Loucy (cell line): Measurements from ENCODE around the gene MAPK8.

Source experiments
- H2AFZ ChIP-seq: fragments of 200-600 bp; sonication (generic); 2 replicates; pipeline ENCODE4 v1.6.0; 2016; ENCODE audit warnings: antibody characterized with exemption, mild to moderate bottlenecking, low read length, moderate library complexity
- H3F3A ChIP-seq: fragments of 200-600 bp; 2 replicates; pipeline ENCODE4 v1.6.0; 2016; ENCODE audit warnings: antibody characterized with exemption, low read depth, mild to moderate bottlenecking
- H3K27me3 ChIP-seq: fragments of 200-600 bp; sonication (generic); 2 replicates; pipeline ENCODE4 v1.6.1; 2014; ENCODE audit warnings: low read length, mild to moderate bottlenecking; ENCODE audit not compliant: insufficient read depth, poor library complexity, severe bottlenecking
- H3K36me3 ChIP-seq: fragments of 200-600 bp; sonication (generic); 2 replicates; pipeline ENCODE4 v1.6.1; 2016; ENCODE audit warnings: low read length; ENCODE audit not compliant: insufficient read depth
- H3K4me1 ChIP-seq: fragments of 200-600 bp; sonication (generic); 2 replicates; pipeline ENCODE4 v1.5.1; 2014; ENCODE audit warnings: low read length, mild to moderate bottlenecking; ENCODE audit not compliant: insufficient read depth, poor library complexity, severe bottlenecking
- H3K4me2 ChIP-seq: fragments of 200-600 bp; sonication (generic); 2 replicates; pipeline ENCODE4 v1.6.0; 2014; ENCODE audit warnings: antibody characterized with exemption, low read length, low read depth, mild to moderate bottlenecking; ENCODE audit not compliant: poor library complexity, severe bottlenecking
- H3K4me3 ChIP-seq: fragments of 200-600 bp; sonication (generic); 2 replicates; pipeline ENCODE4 v1.5.1; 2014; ENCODE audit warnings: low read length, mild to moderate bottlenecking, mixed read lengths; ENCODE audit not compliant: poor library complexity, severe bottlenecking
- H3K79me2 ChIP-seq: fragments of 200-600 bp; sonication (generic); 2 replicates; pipeline ENCODE4 v1.6.1; 2014; ENCODE audit warnings: low read length; ENCODE audit not compliant: insufficient read depth
- H3K9ac ChIP-seq: fragments of 200-600 bp; sonication (generic); 2 replicates; pipeline ENCODE4 v1.6.0; 2014; ENCODE audit warnings: mild to moderate bottlenecking, low read depth, low read length, moderate library complexity; ENCODE audit not compliant: poor library complexity, severe bottlenecking
- H3K9me2 ChIP-seq: fragments of 200-600 bp; sonication (generic); replicated peaks from 2 replicates; pipeline ENCODE4 v1.6.1; 2016; ENCODE audit warnings: low read depth, low read length, mixed read lengths
- H3K9me3 ChIP-seq: fragments of 200-600 bp; sonication (generic); 2 replicates; pipeline ENCODE4 v1.6.1; 2014; ENCODE audit warnings: mild to moderate bottlenecking, antibody characterized with exemption, low read length, low read depth; ENCODE audit not compliant: insufficient read depth
- H4K20me1 ChIP-seq: fragments of 200-600 bp; sonication (generic); 2 replicates; pipeline ENCODE4 v1.6.0; 2014; ENCODE audit warnings: antibody characterized with exemption, low read length, mild to moderate bottlenecking; ENCODE audit not compliant: insufficient read depth, poor library complexity, severe bottlenecking
- EZH2phosphoT487 ChIP-seq: fragments of 200-600 bp; IDR thresholded peaks from 2 replicates; pipeline ENCODE4 v1.6.1; 2018; ENCODE audit warnings: antibody characterized with exemption, mild to moderate bottlenecking, moderate library complexity, borderline replicate concordance
- TF ChIP-seq, protein P1 (sequence below): fragments of 200-600 bp; sonication (generic); conservative IDR thresholded peaks from 2 replicates; pipeline ENCODE4 v1.5.1; 2014; ENCODE audit warnings: mild to moderate bottlenecking, antibody characterized with exemption, low read length

MAPK8 gene

DNA sequence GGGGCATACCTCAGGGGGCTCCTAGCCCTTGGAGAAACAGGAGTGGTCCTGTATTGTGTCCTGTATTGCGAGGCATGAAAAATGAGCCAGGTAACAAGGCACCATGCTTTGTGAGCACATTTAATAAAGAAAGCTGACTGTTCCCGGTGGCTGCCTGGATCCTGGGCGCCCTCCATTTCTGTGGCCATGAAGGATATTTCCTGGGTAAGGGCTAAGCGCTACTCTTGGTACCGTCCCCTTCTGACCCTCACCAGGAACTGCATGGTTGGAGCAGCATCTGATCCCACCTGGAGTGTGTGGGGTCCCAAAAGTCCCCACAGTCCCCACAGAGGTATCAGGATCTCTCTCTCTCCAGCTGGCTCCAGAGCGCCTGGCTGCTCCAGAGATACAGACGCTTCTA lies 139.5 kb downstream of the MAPK8 start:
- no peaks in the 10 kb centered on the region for H4K20me1 ChIP-seq
- H3K79me2 ChIP-seq: no peaks in the 10 kb centered on the region
- no peaks in the 10 kb centered on the region for H3K9me3 ChIP-seq
- H3K4me1 ChIP-seq: peaks cover 9% of the 10 kb centered on the region
- H3K27me3 ChIP-seq: no peaks in the 10 kb centered on the region
- no peak overlapping the region for H3K4me2 ChIP-seq
- H3K36me3 ChIP-seq: no peaks in the 10 kb centered on the region
- H3K9me2 ChIP-seq: no peaks in the 10 kb centered on the region
- no peaks in the 10 kb centered on the region for H3F3A ChIP-seq
- TF ChIP-seq, protein P1, sequence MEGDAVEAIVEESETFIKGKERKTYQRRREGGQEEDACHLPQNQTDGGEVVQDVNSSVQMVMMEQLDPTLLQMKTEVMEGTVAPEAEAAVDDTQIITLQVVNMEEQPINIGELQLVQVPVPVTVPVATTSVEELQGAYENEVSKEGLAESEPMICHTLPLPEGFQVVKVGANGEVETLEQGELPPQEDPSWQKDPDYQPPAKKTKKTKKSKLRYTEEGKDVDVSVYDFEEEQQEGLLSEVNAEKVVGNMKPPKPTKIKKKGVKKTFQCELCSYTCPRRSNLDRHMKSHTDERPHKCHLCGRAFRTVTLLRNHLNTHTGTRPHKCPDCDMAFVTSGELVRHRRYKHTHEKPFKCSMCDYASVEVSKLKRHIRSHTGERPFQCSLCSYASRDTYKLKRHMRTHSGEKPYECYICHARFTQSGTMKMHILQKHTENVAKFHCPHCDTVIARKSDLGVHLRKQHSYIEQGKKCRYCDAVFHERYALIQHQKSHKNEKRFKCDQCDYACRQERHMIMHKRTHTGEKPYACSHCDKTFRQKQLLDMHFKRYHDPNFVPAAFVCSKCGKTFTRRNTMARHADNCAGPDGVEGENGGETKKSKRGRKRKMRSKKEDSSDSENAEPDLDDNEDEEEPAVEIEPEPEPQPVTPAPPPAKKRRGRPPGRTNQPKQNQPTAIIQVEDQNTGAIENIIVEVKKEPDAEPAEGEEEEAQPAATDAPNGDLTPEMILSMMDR: no peak
- no peak for TF ChIP-seq EZH2phosphoT487
- H3K9ac ChIP-seq: no peak overlapping the region
- H3K4me3 ChIP-seq: no peak overlapping the region
- H2AFZ ChIP-seq: no peak overlapping the region

DNA sequence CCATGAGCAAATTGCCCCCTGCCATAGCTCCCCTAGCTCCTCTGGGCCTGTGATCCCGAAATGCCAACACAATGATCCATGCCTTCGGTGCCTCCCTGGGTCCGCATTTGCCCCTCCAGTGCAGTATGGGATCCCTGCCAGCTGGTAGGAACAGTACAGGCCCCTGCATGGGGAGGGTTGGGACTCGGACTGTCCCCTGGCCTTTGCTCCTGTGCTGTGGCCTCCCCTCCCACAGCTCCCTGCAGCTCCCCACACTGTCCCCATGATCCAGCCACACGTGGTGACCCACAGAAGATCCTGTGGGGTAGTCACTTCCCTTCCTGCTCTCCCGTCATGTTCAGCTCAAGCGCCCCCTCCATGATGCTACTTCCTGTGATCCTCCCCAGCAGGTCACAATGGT lies 140.3 kb downstream of the MAPK8 start:
- Histone ChIP-seq H3K4me1 (peaks cover 9% of the 10 kb centered on the region), H4K20me1 (no peaks in the 10 kb centered on the region), H3K79me2 (no peaks in the 10 kb centered on the region), H3K4me3 (no peak overlapping the region), H3K27me3 (no peaks in the 10 kb centered on the region), H3K9me2 (no peaks in the 10 kb centered on the region), H3K36me3 (no peaks in the 10 kb centered on the region), H3K9ac (no peak overlapping the region), H2AFZ (no peak overlapping the region), H3F3A (no peaks in the 10 kb centered on the region), H3K4me2 (no peak overlapping the region), H3K9me3 (no peaks in the 10 kb centered on the region)
- TF ChIP-seq EZH2phosphoT487: no peak
- TF ChIP-seq, protein P1: no peak

DNA sequence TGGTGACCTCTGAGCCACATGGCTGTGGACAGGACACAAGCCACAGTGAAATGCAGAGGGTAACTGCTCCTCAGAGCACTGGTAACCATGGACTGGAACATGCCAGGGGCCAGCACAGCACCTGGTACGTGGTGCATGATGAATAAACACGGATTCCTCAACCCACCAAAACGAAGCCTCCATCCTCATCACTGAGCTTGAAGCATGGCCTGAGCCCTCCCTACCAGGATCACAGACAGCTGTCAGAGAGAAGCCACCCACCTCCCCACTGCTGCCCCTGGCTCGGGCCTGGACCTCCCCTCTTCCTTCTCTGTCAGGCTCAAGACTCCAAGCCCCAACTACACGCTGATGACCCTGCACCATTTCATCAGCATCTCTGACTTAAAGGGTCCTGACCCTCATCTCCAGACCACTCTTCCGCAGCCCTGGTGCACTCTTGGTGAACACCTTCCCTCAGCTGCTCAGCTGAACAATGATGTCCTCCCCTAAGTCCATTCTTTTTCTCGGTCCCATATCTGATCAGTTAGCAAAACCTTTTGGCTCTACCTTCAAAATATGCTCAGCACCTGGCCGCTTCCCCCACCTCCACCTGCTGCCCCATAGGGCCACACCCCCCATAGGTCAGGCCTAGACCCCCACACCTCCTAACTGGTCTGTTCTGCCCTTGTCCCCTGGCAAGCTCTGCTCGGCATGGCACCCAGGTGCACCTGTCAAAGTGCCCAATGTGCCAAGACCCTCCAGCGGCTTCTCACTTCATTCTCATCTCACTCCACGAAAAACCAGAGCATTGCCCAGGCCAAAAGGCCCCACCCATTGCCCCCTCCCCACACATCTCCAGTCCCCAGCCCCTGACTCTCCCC lies 141.1 kb downstream of the MAPK8 start:
- no peaks in the 10 kb centered on the region for H3K79me2 ChIP-seq
- no peaks in the 10 kb centered on the region for H3K9me2 ChIP-seq
- no peak overlapping the region for H3K9ac ChIP-seq
- no peaks in the 10 kb centered on the region for H3K27me3 ChIP-seq
- no peaks in the 10 kb centered on the region for H3F3A ChIP-seq
- peaks cover 9% of the 10 kb centered on the region for H3K4me1 ChIP-seq
- no peak for TF ChIP-seq EZH2phosphoT487
- TF ChIP-seq, protein P1: no peak
- H3K9me3 ChIP-seq: no peaks in the 10 kb centered on the region
- H2AFZ ChIP-seq: no peak overlapping the region
- no peak overlapping the region for H3K4me2 ChIP-seq
- no peaks in the 10 kb centered on the region for H3K36me3 ChIP-seq
- no peak overlapping the region for H3K4me3 ChIP-seq
- no peaks in the 10 kb centered on the region for H4K20me1 ChIP-seq
